HepG2 (cell line): Measurements from ENCODE around the gene RAB42. TPM values are rescaled to one million over a fixed set of nuclear protein-coding genes. Genes with fewer than 3 reads are reported as not detected.

Experiments
- ESRRA ChIP-seq: sonication (generic); formaldehyde crosslinking; IDR thresholded peaks from 2 replicates; pipeline ENCODE4 v1.5.1; 2020; ENCODE audit warnings: mild to moderate bottlenecking, low read depth, missing genetic modification reagents
- HOXD1 ChIP-seq: sonication (generic); formaldehyde crosslinking; IDR thresholded peaks from 2 replicates; pipeline ENCODE4 v1.5.0; 2020; ENCODE audit warnings: missing genetic modification reagents
- KAT7 ChIP-seq: IDR thresholded peaks from 2 replicates; pipeline ENCODE4 v1.6.1; 2018; ENCODE audit warnings: borderline replicate concordance, missing compliant biosample characterization
- LRRFIP1 ChIP-seq: sonication (generic); formaldehyde crosslinking; conservative IDR thresholded peaks from 2 replicates; pipeline ENCODE4 v1.4.0; 2020; ENCODE audit warnings: missing genetic modification reagents
- NKX3-1 ChIP-seq: sonication (generic); formaldehyde crosslinking; IDR thresholded peaks from 2 replicates; pipeline ENCODE4 v1.5.0; 2020; ENCODE audit warnings: missing genetic modification reagents
- PBX3 ChIP-seq: sonication (generic); formaldehyde crosslinking; IDR thresholded peaks from 2 replicates; pipeline ENCODE4 v1.8.1; 2023; ENCODE audit warnings: missing genetic modification reagents, inconsistent platforms, borderline replicate concordance
- ZBTB2 ChIP-seq: sonication (generic); formaldehyde crosslinking; IDR thresholded peaks from 2 replicates; pipeline ENCODE4 v1.8.0; 2022; ENCODE audit warnings: low read depth, missing genetic modification reagents
- ZBTB40 ChIP-seq, 2 experiments: fragments of 450-650 bp in 1 of 2; sonication (generic) in 1 of 2; formaldehyde crosslinking in 1 of 2; IDR thresholded peaks; 2 replicates each; pipeline versions ENCODE4 v1.6.1 to v1.8.0; 2016 to 2022; ENCODE audit warnings: antibody characterized with exemption in 1 of 2, mild to moderate bottlenecking in 1 of 2, missing genetic modification reagents in 1 of 2
- ZMAT5 ChIP-seq: sonication (generic); formaldehyde crosslinking; IDR thresholded peaks from 2 replicates; pipeline ENCODE4 v1.5.0; 2020; ENCODE audit warnings: mild to moderate bottlenecking, low read depth, missing genetic modification reagents, borderline replicate concordance
- ZNF124 ChIP-seq: sonication (generic); formaldehyde crosslinking; IDR thresholded peaks from 2 replicates; pipeline ENCODE4 v1.4.0; 2020; ENCODE audit warnings: missing genetic modification reagents
- ZNF557 ChIP-seq: sonication (generic); formaldehyde crosslinking; IDR thresholded peaks from 2 replicates; pipeline ENCODE4 v1.4.0; 2020; ENCODE audit warnings: missing genetic modification reagents
- ZNF784 ChIP-seq: sonication (generic); formaldehyde crosslinking; IDR thresholded peaks from 2 replicates; pipeline ENCODE4 v1.5.1; 2020; ENCODE audit warnings: missing genetic modification reagents, mild to moderate bottlenecking, borderline replicate concordance
- ZSCAN9 ChIP-seq: IDR thresholded peaks from 2 replicates; pipeline ENCODE4 v1.6.1; 2016; ENCODE audit warnings: borderline replicate concordance
- polyA plus RNA-seq, 8 experiments: library from polyadenylated mRNA; depleted of rRNA in 3 of 8; stranded (reverse) in 7 of 8; unstranded in 1 of 8; fragments of >200 nt; fragmentation: Illumina TruSeq in 4 of 8; extraction: Trizol in 4 of 8; gene quantifications; 2 replicates each; pipeline versions ENCODE4 v1.2.1 to v1.2.3, GENCODE V29; 2011 to 2016; ENCODE audit warnings: low read depth in 4 of 8, missing spikeins in 1 of 8, mixed read lengths in 1 of 8; ENCODE audit not compliant: insufficient read depth in 1 of 8
- total RNA-seq, 5 experiments: library from RNA; depleted of rRNA; stranded (reverse); fragments of >200 nt; fragmentation: Illumina TruSeq; extraction: Trizol; gene quantifications; 2 replicates each; pipeline ENCODE4 v1.2.3, GENCODE V29; 2016; ENCODE audit warnings: low read depth in 1 of 5

RAB42 gene
- total and polyA plus RNA-seq, 2 of the 13 experiments (the other 11 are each of a cell fraction or from before 2014, with no cell fraction given) = 10.4 to 166 TPM

- TF ChIP-seq ZNF557 (CRISPR knock-in tag) (no peak), HOXD1 (no peak), ZBTB2 (CRISPR knock-in tag) (no peak), ZMAT5 (CRISPR knock-in tag) (no peak), ZNF124 (CRISPR knock-in tag) (no peak; the same call in 1 of the 2 replicates), ZNF784 (no peak), KAT7 (CRISPR knock-in tag) (no peak), ZBTB40 (IDR thresholded peaks at IDR 0.05) (no peak), ZBTB40 (CRISPR knock-in tag; IDR thresholded peaks at IDR 0.05) (no peak), LRRFIP1 (CRISPR knock-in tag) (no peak), NKX3-1 (CRISPR knock-in tag) (no peak), ESRRA (CRISPR knock-in tag) (no peak), ZSCAN9 (CRISPR knock-in tag) (no peak), PBX3 (CRISPR knock-in tag) (no peak)
Observed at GRCh38 chr1:28591708-28592320, at the start of gene RAB42 (continued).
